ENCODE data around the gene CILP2. TPM values are rescaled to one million over a fixed set of nuclear protein-coding genes. Genes with fewer than 3 reads are reported as not detected.

CILP2 gene
- total and polyA plus RNA-seq, 2 of the 8 experiments (the other 6 are each of a cell fraction or from before 2014, with no cell fraction given), result 4.4 to 5.8 TPM

DNA sequence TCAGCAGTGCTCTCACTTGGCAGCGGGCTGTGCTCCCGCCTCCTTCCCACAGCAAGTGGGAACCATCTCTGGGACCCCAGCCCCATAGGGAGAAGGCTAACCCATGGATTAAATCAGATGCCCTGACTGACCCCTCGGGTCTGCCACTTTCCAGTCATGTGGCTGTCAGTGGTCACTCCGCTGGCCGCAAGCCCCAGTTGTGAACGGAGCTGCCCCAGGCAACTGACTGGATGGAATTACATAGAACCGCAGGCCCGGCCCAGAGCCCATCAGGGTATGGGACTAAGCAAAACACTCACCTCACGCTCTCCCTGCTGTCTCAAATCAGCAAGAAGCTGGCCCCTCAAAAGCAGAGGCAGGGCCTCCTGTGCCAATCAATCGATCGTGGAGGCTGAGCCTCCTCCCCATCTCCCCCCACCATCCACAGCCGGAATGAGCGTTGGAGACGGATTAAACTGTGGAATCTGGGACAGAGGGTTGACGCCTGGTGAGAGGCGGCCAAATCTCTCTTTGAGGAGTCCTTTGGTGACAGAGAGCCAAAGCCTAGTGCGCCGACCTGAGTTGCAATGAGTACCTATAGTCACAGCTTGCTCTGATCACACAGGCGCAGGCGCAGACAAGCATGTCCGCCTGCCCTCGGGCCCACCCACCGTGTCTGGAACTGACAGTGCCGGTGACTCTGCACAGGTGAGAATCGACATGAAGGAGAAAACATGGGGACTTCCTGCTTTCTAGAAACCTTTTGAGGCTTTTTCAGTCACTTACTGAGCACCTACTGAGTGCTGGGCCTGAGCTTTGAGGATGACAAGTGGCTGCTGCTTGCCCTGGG is 41.7 kb downstream of the CILP2 start (continued):
- TF ChIP-seq BRCA1 (IDR thresholded peaks at IDR 0.05; ENCODE audit: low read depth, low read length), result no peak

Measured in H1 (cell line).